Neural cell (in vitro differentiated cells): ENCODE results near the gene DNMBP. TPM values are rescaled to one million over a fixed set of nuclear protein-coding genes. Genes with fewer than 3 reads are reported as not detected.
A peak's percentile ranks its signal among the peaks of the same experiment; 100 is the strongest.

ENCODE experiments used
- H2AFZ ChIP-seq: fragments of 200-600, 300-800 bp; sonication (generic), shearing (Covaris generic); 2 replicates; pipeline ENCODE4 v1.6.0; 2014; ENCODE audit warnings: low read depth, mild to moderate bottlenecking, antibody characterized with exemption, low read length, moderate library complexity
- H3F3A ChIP-seq: fragments of 200-600 bp; shearing (Covaris generic); 2 replicates; pipeline ENCODE4 v1.6.1; 2016; ENCODE audit warnings: mild to moderate bottlenecking, moderate library complexity, mixed read lengths, antibody characterized with exemption, low read length; ENCODE audit not compliant: insufficient read depth, poor library complexity, severe bottlenecking
- H3K27ac ChIP-seq: fragments of 200-600, 300-800 bp; sonication (generic), shearing (Covaris generic); 2 replicates; pipeline ENCODE4 v1.5.1; 2014; ENCODE audit warnings: mild to moderate bottlenecking, low read length, moderate library complexity
- H3K27me3 ChIP-seq: fragments of 300-800, 200-600 bp; sonication (generic), shearing (Covaris generic); 2 replicates; pipeline ENCODE4 v1.6.0; 2014; ENCODE audit warnings: mild to moderate bottlenecking, low read depth, low read length, moderate library complexity; ENCODE audit not compliant: insufficient read depth
- H3K36me3 ChIP-seq: fragments of 300-800, 200-600 bp; sonication (generic), shearing (Covaris generic); 2 replicates; pipeline ENCODE4 v1.5.1; 2014; ENCODE audit warnings: mild to moderate bottlenecking, antibody characterized with exemption, low read length, moderate library complexity; ENCODE audit not compliant: insufficient read depth
- H3K4me2 ChIP-seq: fragments of 300-800, 200-600 bp; sonication (generic), shearing (Covaris generic); 2 replicates; pipeline ENCODE4 v1.6.0; 2014; ENCODE audit warnings: mild to moderate bottlenecking, low read length
- H3K4me3 ChIP-seq: fragments of 300-800, 200-600 bp; sonication (generic), shearing (Covaris generic); 2 replicates; pipeline ENCODE4 v1.5.1; 2014; ENCODE audit warnings: mild to moderate bottlenecking, low read length, moderate library complexity
- H3K79me2 ChIP-seq: fragments of 200-600 bp; shearing (Covaris generic); replicated peaks from 2 replicates; pipeline ENCODE4 v1.6.0; 2014; ENCODE audit warnings: mild to moderate bottlenecking, low read length, moderate library complexity; ENCODE audit not compliant: insufficient read depth
- H3K9ac ChIP-seq: fragments of 300-800, 200-600 bp; sonication (generic), shearing (Covaris generic); 2 replicates; pipeline ENCODE4 v1.6.1; 2016; ENCODE audit warnings: mild to moderate bottlenecking, low read length, mixed read lengths
- H3K9me2 ChIP-seq: fragments of 200-600 bp; shearing (Covaris generic); 2 replicates; pipeline ENCODE4 v1.6.1; 2016; ENCODE audit warnings: mild to moderate bottlenecking, low read length, mixed read lengths; ENCODE audit not compliant: insufficient read depth
- H3K9me3 ChIP-seq: fragments of 200-600, 300-800 bp; sonication (generic), shearing (Covaris generic); 2 replicates; pipeline ENCODE4 v1.6.1; 2016; ENCODE audit warnings: mild to moderate bottlenecking, mixed run types, low read length, moderate library complexity, mixed read lengths
- H4K20me1 ChIP-seq: fragments of 200-600 bp; shearing (Covaris generic); 2 replicates; pipeline ENCODE4 v1.6.1; 2016; ENCODE audit warnings: mild to moderate bottlenecking, mixed run types; ENCODE audit not compliant: insufficient read depth
- EP300 ChIP-seq: fragments of 450-650 bp; conservative IDR thresholded peaks from 2 replicates; pipeline ENCODE4 v1.6.1; 2014; ENCODE audit warnings: antibody characterized with exemption, mild to moderate bottlenecking, moderate library complexity; ENCODE audit not compliant: poor library complexity, severe bottlenecking
- EZH2 ChIP-seq: fragments of 200-600, 300-800 bp; shearing (Covaris generic), sonication (generic); IDR thresholded peaks from 2 replicates; pipeline ENCODE4 v1.6.1; 2014; ENCODE audit warnings: antibody characterized with exemption, low read length, borderline replicate concordance, mild to moderate bottlenecking; ENCODE audit not compliant: insufficient read depth, poor library complexity, severe bottlenecking
- MXI1 ChIP-seq: fragments of 450-650 bp; conservative IDR thresholded peaks from 2 replicates; pipeline ENCODE4 v1.6.1; 2014; ENCODE audit warnings: antibody characterized with exemption, mild to moderate bottlenecking; ENCODE audit not compliant: poor library complexity, severe bottlenecking
- POLR2AphosphoS5 ChIP-seq: IDR thresholded peaks from 2 replicates; pipeline ENCODE4 v1.6.1; 2012
- RAD21 ChIP-seq: fragments of 450-650 bp; conservative IDR thresholded peaks from 2 replicates; pipeline ENCODE4 v1.6.1; 2014; ENCODE audit warnings: antibody characterized with exemption, mild to moderate bottlenecking, moderate library complexity
- SMC3 ChIP-seq: fragments of 450-650 bp; conservative IDR thresholded peaks from 2 replicates; pipeline ENCODE4 v1.6.1; 2014; ENCODE audit warnings: antibody characterized with exemption, mild to moderate bottlenecking, moderate library complexity; ENCODE audit not compliant: poor library complexity
- TAF1 ChIP-seq: IDR thresholded peaks from 2 replicates; pipeline ENCODE4 v1.6.1; 2012; ENCODE audit warnings: low read depth
- polyA plus RNA-seq: library from polyadenylated mRNA; depleted of rRNA; stranded (reverse); fragments of >200 nt; gene quantifications from 2 replicates; pipeline ENCODE4 v1.2.3, GENCODE V29; 2014
- TF ChIP-seq, protein P1 (sequence below): fragments of 450-650 bp; IDR thresholded peaks from 2 replicates; pipeline ENCODE4 v1.5.1; 2014; ENCODE audit warnings: antibody characterized with exemption, mild to moderate bottlenecking, moderate library complexity; ENCODE audit not compliant: poor library complexity, severe bottlenecking
- TF ChIP-seq, protein P2 (sequence below): IDR thresholded peaks from 2 replicates; pipeline ENCODE4 v1.6.1; 2012; ENCODE audit warnings: borderline replicate concordance

DNMBP gene
- polyA plus RNA-seq, 1 donor from 2014 or later = 2.3 TPM

DNA sequence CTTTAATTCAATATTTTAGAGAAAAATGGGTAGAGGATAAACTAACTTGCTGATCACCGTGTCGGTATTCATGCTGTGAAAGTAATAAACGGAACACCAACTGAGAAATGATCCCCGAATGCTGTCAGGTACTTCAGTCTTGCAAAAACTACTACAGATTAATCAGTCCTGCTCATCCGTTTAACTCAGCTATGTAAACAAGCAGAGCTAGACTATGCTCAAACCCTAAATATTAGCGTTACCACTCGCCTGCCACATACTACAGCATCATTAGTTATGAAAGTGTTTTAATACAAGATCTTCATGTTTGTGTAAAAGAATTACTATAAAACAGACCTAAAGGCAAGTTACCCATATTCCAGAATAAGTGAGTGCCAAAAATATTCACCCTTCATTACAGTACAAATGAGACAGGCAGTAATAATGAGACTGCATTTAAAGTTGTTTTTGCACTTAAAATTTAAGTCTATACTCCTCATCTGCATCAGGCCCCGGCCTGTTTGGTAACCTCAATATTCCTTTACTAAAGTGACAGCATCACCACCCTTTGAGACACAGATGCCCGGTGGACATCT, 952 bp downstream of the DNMBP start:
- Histone ChIP-seq H3K9me2 (no peaks in the 10 kb centered on the region), H3F3A (no peaks in the 10 kb centered on the region), H3K9ac (peak overlapping the region; percentile 67), H3K36me3 (no peaks in the 10 kb centered on the region), H2AFZ (peak overlapping the region; percentile 85), H3K79me2 (no peaks in the 10 kb centered on the region), H3K27ac (peak overlapping the region; percentile 31), H3K4me3 (peak overlapping the region; percentile 94), H4K20me1 (no peaks in the 10 kb centered on the region), H3K27me3 (no peaks in the 10 kb centered on the region), H3K4me2 (peak overlapping the region; percentile 72), H3K9me3 (no peaks in the 10 kb centered on the region)
- TF ChIP-seq, protein P1, sequence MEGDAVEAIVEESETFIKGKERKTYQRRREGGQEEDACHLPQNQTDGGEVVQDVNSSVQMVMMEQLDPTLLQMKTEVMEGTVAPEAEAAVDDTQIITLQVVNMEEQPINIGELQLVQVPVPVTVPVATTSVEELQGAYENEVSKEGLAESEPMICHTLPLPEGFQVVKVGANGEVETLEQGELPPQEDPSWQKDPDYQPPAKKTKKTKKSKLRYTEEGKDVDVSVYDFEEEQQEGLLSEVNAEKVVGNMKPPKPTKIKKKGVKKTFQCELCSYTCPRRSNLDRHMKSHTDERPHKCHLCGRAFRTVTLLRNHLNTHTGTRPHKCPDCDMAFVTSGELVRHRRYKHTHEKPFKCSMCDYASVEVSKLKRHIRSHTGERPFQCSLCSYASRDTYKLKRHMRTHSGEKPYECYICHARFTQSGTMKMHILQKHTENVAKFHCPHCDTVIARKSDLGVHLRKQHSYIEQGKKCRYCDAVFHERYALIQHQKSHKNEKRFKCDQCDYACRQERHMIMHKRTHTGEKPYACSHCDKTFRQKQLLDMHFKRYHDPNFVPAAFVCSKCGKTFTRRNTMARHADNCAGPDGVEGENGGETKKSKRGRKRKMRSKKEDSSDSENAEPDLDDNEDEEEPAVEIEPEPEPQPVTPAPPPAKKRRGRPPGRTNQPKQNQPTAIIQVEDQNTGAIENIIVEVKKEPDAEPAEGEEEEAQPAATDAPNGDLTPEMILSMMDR = no peak
- TF ChIP-seq EZH2 (no peak), POLR2AphosphoS5 (no peak), EP300 (no peak), TAF1 (no peak), RAD21 (no peak), SMC3 (no peak), MXI1 (no peak)
- TF ChIP-seq, protein P2, sequence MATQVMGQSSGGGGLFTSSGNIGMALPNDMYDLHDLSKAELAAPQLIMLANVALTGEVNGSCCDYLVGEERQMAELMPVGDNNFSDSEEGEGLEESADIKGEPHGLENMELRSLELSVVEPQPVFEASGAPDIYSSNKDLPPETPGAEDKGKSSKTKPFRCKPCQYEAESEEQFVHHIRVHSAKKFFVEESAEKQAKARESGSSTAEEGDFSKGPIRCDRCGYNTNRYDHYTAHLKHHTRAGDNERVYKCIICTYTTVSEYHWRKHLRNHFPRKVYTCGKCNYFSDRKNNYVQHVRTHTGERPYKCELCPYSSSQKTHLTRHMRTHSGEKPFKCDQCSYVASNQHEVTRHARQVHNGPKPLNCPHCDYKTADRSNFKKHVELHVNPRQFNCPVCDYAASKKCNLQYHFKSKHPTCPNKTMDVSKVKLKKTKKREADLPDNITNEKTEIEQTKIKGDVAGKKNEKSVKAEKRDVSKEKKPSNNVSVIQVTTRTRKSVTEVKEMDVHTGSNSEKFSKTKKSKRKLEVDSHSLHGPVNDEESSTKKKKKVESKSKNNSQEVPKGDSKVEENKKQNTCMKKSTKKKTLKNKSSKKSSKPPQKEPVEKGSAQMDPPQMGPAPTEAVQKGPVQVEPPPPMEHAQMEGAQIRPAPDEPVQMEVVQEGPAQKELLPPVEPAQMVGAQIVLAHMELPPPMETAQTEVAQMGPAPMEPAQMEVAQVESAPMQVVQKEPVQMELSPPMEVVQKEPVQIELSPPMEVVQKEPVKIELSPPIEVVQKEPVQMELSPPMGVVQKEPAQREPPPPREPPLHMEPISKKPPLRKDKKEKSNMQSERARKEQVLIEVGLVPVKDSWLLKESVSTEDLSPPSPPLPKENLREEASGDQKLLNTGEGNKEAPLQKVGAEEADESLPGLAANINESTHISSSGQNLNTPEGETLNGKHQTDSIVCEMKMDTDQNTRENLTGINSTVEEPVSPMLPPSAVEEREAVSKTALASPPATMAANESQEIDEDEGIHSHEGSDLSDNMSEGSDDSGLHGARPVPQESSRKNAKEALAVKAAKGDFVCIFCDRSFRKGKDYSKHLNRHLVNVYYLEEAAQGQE = no peak

DNA sequence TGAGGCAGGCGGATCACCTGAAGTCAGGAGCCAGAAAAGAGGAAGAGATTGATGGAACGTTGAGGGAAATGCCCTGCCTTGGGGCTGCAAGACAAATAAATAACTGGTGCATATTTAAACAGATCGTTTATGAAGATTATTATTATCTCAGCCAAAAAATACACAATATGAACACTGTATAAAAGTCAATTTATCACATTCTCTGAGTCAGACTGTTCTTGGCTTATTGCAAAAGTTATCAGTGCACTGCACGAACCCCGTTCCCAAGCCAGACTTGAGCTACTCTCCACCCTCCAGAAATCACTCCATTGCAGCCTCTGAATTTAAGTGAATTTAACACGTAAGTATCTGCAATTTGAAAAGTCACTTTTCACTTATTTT, 1.6 kb downstream of the DNMBP start:
- H3K9me2 ChIP-seq = no peaks in the 10 kb centered on the region
- H3K4me3 ChIP-seq = peak overlapping the region; percentile 94
- no peak overlapping the region for H3K27ac ChIP-seq
- peak overlapping the region; percentile 72 for H3K4me2 ChIP-seq
- no peak for TF ChIP-seq POLR2AphosphoS5
- TF ChIP-seq, protein P2 = no peak
- H3K9me3 ChIP-seq = no peaks in the 10 kb centered on the region
- H3K9ac ChIP-seq = peak overlapping the region; percentile 67
- no peaks in the 10 kb centered on the region for H3K79me2 ChIP-seq
- H3F3A ChIP-seq = no peaks in the 10 kb centered on the region
- no peaks in the 10 kb centered on the region for H3K36me3 ChIP-seq
- no peaks in the 10 kb centered on the region for H3K27me3 ChIP-seq
- H4K20me1 ChIP-seq = no peaks in the 10 kb centered on the region
- H2AFZ ChIP-seq = no peak overlapping the region
